KG1 (cell line): ENCODE measurements around the gene DIP2C.
"Not testable (repeated sequence)": the region's sequence is repeated elsewhere in the genome, so short reads cannot be mapped to it uniquely, and the experiment has no call there.

Experiments used
- DNase-seq: peaks from one replicate; lab custom pipeline; 2025; lab: John Stamatoyannopoulos, UW

DIP2C gene

DNA sequence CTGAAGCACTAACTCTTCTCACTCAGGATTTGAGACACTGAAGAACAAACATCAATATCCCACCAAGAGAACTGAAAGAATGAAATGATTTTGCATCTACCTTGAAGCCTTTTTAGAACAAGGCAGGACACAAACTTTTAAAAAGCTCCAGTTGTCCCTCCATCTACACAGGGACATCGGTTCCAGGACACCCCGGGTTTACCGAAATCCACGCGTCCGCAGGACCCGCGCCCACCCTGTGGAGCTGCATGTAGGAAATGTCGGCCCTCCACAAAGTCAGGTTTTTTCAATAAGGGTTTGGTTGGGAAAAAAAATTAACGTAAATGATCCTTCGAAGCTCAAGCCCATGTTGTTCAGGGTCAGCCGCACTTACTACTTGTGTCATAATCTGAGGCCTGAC lies 94.0 kb downstream of the DIP2C start:
- no peak for DNase-seq

DNA sequence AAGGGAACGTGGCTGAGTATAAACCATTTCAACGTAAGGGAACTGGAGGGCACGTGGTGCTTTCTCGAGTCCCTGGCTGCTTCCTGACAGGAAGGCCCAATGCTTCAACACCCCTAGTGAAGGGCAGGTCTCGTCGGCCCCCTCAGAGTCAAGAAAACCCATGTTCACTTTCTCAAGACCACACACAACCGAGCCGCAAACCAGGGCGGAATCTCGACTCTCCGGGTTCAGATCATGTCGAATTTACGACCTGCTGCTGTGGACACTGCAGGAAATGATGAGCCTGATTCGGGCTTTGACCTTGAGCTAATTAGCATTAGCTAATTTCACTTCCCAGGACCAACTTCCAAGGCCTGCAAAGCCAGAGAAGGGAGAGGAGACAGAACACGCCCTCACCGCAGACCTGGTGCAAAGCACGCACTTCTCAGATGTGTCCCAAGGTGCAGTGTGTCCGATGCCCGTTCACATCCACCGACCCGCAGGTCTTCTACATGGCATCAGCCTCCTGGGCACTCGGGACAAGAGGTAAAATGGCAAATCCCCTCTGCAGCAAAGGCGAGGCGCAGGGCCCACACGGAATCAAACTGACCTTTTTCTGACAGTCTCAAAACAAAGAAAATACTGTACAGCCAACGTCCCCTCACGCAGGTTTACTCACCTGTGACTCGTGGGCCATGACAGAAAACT lies 94.7 kb downstream of the DIP2C start:
- no peak for DNase-seq

DNA sequence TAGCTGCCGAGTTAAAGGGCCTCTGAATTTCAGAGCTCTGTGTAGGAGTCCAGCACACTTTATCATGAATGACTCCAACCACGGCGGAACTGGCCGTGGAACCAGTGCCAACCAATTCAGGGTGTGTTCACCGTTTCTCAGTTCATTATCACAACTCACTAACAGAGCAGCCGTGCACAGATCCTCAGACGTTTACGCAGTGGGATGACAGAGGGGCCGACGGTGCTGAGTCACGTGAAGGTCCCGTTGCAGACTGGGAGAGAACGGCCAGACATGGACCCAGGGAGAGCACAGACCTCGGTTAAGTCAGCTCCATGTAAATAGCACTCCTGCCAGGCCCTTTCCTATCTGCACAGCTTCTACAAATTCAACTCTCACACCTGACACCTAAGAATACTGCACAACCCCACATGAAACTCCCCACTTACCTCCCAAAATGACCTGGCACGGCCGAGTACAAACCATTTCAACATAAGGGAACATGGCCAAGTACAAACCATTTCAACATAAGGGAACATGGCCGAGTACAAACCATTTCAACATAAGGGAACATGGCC lies 95.5 kb downstream of the DIP2C start:
- DNase-seq, result no peak

DNA sequence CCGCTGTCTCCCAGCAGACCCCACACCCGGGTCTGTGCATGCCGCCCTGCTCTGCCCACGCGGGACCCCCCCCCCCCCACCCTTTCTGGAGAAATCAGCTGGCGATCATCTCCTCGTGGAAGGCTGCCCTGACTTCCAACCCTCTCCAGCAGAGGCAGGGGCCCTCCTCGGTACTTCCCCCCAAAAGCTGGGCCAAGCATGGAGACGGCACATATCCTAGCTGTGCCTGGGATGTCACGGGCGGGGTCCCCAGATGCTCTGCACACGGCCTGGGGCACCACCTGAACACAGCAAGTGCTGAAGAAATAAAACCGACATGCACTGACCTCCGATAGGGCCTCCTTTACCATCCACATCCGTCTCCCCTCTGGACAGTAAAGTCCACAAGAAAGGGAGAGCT lies 96.0 kb downstream of the DIP2C start:
- no peak for DNase-seq

DNA sequence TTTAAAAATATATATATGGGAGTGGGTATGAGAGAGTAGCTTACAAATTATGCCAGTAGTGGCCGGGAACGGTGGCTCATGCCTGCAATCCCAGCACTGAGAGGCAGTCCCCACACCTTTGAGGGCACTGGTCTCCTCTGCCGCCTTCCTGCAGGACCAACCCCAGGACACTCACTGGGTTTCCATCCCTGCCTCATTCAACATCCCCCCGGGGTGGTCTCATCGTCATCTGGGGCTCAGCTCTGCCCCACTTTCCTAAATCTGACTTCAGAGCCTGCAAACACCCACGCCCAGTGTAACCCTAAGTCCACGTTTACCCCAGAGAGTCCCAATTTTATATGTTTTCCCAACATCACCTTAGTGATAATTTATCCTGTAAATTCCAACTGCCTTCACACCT lies 96.5 kb downstream of the DIP2C start:
- DNase-seq, result no peak

DNA sequence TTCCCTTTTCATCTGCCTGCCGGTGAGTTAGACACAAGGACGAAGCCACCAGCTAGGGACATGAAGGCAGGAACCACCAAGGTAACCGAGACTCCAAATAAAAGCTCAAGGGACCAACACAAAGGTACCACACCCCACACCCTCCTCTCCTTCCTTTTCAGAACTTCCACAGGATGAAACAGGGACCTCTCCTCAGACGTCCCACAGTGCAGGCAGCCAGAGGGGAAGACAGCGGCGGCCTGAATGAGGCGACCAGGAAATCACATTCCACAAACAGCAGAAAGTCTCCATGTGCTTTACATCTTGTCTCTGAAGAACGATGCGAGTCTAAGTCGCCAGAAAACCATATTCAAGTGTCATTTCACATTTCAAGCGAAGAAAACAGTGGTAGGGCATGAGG lies 97.8 kb downstream of the DIP2C start:
- no peak for DNase-seq

DNA sequence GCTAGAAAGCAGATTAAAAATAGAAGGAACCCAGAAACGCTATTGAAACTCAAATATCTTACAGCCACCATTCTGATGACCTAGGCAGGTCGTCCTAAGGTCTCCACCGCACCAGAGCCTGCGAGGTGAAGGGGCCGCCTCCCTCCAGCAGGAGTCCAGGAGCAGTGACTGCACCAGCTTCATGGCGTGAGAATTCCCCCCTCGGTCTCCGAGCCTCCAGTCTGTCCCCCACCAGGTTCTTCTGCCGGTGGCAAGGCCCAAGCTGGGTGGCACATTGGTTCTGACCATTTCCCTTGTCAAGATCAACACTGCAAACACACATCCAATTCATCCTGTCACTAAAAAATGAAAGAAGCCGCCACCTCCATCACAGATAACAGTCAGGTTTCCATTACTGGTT lies 98.7 kb downstream of the DIP2C start:
- DNase-seq, result no peak

DNA sequence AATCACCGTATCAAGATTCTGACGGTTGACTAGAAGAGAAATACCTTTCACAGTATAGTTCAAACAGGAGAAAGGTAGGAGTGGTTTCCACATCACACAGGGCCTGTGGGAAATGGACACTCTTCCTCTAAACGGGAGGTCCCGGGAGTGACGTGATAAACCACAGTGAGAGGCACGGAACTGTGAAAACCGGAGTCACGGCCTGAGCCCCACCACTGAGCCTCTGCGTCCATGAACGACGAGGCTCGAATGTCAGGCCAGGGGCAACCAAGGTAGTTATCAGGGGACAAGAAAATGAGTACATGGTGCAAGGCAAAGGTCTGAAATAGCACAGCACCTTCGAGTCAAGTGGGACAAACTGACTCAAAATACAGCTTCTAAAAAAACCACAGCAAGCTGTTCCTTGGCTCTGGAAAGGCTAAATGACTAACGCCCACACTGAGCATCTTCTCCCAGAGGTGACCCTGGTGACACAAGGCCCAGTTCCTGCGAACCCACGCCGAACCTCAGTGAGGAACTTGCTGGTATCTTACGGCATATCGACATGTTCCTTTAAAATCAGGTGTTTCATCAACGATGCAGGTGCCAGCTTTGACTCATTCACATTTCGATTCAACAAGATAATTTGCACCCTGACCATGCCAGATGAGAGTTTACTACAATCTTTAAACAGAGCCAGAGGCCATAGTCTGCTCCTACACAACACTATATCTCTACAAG lies 99.3 kb downstream of the DIP2C start:
- DNase-seq, result no peak

DNA sequence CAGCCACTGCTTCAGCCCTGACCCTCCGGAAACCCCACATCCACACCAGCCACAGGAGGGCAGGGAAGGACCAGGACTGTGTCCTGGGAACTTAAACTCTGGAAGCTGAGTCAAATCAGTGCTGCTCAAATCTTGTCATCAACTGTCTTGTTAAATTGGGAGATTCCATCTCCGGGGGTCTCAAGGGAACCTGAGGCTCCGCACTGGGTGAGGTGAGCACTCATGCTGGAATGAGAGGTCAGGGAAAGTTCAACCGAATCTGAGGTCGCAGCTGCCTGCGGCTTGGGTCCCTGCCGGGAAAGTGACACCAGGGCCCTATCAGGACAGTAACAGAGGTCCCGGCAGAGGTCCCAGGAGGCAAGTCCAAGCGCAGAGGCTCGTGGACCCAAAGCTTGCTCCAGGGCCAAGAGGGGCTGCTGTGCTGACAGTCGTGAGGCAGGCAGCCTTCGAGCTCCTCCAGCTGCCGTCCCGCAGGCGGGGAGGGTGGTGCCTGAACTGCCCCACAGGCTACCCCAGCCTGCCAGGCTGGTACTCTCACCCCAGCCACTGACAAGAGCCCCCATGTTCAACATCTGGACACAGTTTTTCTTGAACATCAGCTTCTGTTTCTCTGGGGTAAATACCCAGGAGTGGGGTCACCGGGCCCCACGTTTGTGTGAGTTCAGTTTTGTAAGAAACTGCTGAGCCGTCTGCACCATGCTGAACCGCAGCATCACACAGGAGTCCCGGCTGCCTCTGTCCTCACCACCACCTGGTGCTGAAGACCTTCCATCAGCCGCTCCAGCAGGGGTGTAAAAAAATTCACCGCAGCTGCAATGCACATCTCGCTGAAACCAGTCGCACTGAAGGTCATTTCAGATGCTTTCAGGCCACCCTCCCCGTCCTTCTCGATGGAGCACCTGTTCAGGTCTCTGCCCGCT lies 101.0 kb downstream of the DIP2C start:
- no peak for DNase-seq

DNA sequence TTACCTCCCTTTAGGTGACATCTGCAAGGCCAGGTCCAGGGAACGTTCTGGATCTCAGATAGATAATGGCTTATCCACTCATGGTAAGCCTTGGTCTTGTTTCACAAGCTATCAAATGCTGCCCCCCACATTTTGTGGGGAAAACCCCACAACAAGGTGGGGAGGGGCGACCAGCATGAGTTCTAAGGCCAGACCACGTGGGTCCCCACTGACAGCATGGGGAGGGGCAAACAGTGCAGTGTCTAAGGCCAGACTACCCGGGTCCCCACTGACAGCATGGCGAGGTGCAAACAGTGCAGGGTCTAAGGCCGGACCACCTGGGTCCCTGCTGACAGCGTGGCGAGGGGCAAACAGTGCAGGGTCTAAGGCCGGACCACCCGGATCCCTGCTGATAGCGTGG lies 102.8 kb downstream of the DIP2C start:
- no peak for DNase-seq

DNA sequence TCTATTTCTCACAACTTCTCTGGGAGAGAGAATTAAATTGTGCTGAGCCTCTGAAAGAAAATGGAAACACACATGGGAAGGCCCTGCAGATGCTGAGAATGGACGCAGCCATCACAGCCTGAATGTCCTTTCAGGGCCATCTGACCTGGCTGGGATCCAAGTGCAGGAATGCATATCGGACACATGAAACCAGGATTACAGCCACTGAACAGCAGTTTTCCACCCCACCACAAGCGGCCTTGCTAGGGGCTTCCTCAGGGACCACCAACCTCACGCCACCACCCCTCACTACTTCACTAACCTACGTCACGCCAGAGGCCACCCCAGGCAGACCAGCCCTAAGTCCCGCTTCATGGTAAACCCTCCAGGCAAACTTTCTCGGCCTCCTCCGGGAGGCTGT lies 103.3 kb downstream of the DIP2C start:
- no peak for DNase-seq

DNA sequence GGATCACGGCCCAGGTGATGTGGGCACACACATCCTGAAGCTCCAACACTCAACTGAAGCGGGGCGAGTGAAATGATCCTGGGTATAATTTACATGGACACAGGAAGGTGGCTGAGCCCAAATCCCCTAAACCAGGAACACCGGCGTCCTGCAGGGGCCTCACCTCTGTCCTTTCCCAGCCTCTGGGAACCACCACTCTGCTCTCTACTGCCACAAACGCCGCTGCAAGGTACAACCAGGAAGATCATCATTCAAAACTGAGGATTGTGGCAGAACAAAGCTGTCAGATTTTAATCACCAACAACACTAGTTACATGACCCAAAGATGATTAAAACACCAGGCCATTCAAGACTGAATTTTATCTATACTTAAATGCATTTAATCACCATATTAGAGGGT lies 104.0 kb downstream of the DIP2C start:
- DNase-seq, result no peak

DNA sequence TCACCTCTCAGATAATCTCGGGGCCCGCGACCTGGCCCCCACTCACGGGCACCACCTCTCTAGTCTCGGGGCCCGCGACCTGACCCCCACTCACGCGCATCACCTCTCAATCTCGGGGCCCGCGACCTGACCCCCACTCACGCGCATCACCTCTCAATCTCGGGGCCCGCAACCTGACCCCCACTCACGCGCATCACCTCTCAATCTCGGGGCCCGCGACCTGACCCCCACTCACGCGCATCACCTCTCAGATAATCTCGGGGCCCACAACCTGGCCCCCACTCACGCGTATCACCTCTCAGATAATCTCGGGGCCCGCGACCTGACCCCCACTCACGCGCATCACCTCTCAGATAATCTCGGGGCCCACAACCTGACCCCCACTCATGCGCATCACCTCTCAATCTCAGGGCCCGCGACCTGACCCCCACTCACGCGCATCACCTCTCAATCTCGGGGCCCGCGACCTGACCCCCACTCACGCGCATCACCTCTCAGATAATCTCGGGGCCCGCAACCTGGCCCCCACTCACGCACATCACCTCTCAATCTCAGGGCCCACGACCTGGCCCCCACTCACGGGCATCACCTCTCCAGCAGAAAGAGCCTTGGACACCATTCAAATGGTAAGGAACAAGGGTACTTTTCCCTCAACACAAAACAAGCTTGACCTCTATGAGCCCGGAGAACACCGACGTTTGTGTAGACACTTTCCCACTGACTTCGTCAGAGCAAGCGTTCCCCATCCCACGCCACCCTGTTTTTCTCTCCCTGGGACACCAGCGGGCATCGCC lies 104.8 kb downstream of the DIP2C start:
- not testable (repeated sequence) for DNase-seq

DNA sequence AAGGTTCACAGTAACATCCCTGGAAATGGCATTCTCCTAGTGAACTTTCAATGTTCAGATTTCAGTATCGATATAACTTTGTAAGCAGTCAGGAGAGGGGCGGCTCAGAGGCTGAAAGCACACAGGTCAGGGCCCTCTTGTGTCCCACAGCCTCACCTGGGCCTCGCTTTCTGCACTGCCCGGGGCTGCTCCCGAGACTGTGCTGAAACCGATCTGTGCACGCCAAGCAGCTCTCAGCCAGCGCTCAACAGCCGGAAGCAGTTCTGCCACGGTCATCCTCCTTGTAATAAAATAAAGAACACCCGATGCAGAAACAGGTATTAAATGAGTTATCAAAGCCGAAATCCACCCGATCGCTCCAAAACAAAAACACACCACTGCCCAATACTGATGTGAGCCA lies 106.0 kb downstream of the DIP2C start:
- DNase-seq, result no peak

DNA sequence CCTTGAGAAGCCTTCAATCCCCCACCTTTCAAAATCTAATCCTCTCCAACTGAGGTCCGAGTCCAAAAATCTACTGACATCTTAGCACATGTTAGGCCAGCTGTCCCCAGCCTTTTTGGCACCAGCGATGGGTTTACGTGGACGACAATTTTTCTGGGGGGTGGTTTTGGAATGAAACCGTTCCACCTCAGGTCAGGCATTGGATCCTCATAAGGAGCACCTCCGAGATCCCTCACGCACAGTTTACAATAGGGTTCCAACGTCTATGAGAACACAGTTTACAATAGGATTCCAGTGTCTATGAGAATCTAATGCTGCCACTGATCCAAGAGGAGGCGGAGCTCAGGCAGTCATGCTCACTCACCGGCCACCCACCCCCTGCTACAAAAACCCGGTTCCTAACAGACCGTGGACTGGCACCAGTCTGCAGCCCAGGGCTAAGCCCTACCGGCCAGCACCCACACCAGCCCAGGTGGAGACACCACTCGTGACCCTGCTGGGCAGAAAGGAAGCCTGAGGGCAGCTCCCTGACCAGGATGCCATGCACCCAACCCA lies 107.6 kb downstream of the DIP2C start:
- DNase-seq, result no peak

DNA sequence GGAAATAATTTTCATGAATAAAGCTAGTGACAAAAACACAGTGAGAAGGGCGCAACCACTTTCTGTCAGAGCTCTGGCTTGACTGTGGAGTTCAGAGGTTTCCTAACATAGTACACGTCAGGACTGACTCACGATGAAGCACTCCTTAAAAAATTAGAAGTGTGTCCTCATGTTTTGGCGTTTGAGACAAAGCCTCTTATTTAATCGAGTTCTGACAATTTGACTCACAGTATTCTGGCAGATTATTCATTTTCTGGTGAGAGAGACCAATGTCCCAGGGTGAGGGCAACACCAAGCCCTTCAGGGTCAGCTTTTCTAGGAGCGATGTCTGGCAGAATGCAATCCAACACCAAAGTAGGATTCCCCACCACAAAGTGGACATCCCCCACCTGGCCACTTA lies 108.7 kb downstream of the DIP2C start:
- no peak for DNase-seq

DNA sequence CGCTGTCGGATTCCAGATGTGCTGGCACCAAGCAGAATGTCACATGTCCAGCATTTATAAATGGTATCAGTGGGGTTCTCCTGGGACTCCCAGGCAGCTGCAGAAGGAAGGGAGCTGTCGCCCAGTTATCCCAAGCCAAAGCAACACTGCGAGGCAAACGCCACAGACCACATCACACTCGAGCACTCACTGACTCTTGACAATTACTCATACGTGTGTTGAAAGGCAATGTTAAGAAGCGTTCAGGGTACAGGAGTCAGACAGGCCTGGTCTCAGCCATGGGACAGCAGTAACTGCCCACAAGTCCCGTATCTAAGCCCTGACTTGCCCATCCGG lies 113.4 kb downstream of the DIP2C start:
- DNase-seq, result no peak

DNA sequence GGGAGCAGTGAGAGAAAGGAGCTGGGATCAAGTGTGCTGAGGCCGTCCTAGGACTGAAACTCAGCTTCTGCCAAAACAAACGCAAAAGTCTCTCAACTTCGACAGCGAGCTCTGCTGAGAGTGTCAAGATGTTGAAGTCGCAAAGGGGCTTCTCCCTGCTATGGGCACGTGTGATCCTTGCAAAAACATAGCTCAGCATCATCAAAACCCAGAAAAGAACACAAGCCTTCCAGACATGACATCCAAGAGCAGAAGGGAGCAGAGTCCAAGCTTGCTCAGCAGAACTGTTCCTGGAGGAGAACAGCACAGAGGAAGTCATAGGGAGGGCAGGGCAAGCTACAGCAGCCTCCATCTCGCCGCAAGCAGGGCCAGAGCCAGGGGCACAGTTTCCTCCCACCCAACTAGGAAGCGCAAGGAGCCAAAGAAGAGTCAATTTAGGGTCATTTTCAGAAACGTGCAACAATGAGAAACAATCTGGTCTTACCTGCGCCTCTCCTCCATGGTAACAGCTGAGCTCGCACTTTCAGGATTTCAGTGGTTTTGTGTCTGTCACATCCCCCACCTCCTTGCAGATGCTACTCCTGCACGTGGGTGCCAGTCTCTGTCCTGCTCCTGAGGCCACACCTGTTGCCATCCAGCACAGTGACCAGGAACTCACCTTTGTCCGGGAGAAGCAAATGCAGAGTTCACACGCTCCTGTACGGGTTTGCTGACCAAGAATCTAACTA lies 113.9 kb downstream of the DIP2C start:
- no peak for DNase-seq

DNA sequence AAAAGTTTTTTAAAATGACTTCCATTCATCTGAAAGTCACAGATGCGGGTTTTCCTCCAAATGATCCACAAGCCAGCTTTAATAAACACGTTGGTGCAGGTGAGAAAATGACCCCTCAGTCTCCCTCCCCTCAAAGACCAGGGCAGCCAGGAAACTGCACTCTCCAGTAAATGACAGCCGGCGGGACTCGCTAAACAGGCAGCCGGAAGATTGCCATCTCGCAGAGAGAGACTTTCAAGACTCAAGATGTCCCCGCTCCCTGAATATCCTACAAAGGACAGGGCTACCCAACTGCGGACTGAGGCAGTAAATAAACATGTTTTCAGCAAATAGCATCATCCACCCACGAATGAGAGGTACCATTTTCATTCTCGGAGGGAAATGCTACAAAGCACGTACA lies 116.8 kb downstream of the DIP2C start:
- no peak for DNase-seq

DNA sequence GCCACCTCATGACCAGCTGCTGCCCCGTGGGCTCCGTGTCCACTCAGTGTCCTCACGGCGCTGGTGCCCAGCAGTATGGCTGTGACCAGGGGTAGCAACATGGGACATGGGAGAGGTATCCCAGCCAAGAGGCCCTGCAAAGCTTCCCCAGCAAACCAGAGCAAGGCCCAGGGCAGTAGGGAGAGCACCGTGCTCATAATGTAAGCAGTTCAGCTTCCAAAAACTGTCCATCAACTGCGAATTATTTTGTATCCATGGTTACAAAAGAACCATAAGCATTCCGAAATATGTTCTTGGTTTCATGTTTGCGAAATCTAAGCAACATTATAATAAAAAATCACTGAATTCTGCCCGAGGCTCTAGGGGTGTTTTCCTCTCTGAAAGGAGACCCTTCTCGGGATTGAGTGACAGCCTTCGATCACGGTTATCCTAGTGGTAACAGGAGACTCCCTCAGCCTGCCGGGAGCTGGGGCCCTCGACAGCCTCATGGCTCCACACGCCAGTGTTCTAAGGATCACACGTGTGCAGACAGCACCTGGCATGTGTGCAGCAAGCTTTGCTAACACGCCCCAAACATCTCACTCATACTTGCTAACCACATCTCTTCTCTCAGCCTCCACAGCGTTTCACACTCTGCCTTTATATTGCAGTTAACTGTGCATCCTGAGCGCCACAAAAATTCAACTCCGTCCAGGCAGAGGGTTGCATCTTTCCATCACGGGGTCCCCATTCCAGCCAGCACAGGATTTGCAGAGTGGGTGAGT lies 117.6 kb downstream of the DIP2C start:
- no peak for DNase-seq
